CD4-positive, alpha-beta T cell treated with Interleukin-15 for 4 hours (primary cell): ENCODE results near the gene C3orf52.

Source experiments
- DNase-seq: peaks from one replicate; pipeline ENCODE4 v3.0.0-alpha.2; 2020; ENCODE audit warnings: low spot score

C3orf52 gene

GRCh38 chr3:112136959-112137693 is 50.9 kb downstream of the C3orf52 start:
- peak; percentile 59 for DNase-seq

GRCh38 chr3:112137781-112138180 is 51.6 kb downstream of the C3orf52 start:
- no peak for DNase-seq

- no peak for DNase-seq
Observed at GRCh38 chr3:112138219-112138969, 52.2 kb downstream of the C3orf52 start.

GRCh38 chr3:112140584-112140983 is 54.4 kb downstream of the C3orf52 start:
- no peak for DNase-seq

- no peak for DNase-seq
Observed at GRCh38 chr3:112141293-112141692, 55.1 kb downstream of the C3orf52 start.

- DNase-seq: no peak
Observed at GRCh38 chr3:112143251-112143650, 57.1 kb downstream of the C3orf52 start.

GRCh38 chr3:112143689-112144088 is 57.5 kb downstream of the C3orf52 start:
- no peak for DNase-seq

GRCh38 chr3:112149136-112149535 is 62.9 kb downstream of the C3orf52 start:
- no peak for DNase-seq

- DNase-seq: no peak
Observed at GRCh38 chr3:112167758-112168157, 81.6 kb downstream of the C3orf52 start.
